Cardiac muscle cell (in vitro differentiated cells and primary cell): ENCODE results near the gene NMT2. TPM values are rescaled to one million over a fixed set of nuclear protein-coding genes. Genes with fewer than 3 reads are reported as not detected.
"Not testable (repeated sequence)": the region's sequence is repeated elsewhere in the genome, so short reads cannot be mapped to it uniquely, and the experiment has no call there.

ENCODE experiments used
- DNase-seq, 2 donors: peaks; one replicate each; pipeline versions ENCODE4 v3.0.0 to v3.0.0-alpha.2; 2010 to 2017; ENCODE audit warnings: low read depth in 1 of 2, low spot score in 1 of 2
- H3K27ac ChIP-seq: fragments of 200-600 bp; sonication (generic); 2 replicates; pipeline ENCODE4 v1.5.1; 2016
- H3K27me3 ChIP-seq: fragments of 200-600 bp; sonication (generic); 2 replicates; pipeline ENCODE4 v1.6.0; 2016; ENCODE audit warnings: control low read depth
- H3K36me3 ChIP-seq: fragments of 200-600 bp; sonication (generic); 2 replicates; pipeline ENCODE4 v1.5.1; 2016; ENCODE audit warnings: control low read depth
- H3K4me1 ChIP-seq: fragments of 200-600 bp; sonication (generic); 2 replicates; pipeline ENCODE4 v1.8.1; 2017; ENCODE audit warnings: low read depth, mild to moderate bottlenecking, mixed run types
- H3K4me3 ChIP-seq: fragments of 200-600 bp; sonication (generic); 2 replicates; pipeline ENCODE4 v1.5.1; 2016; ENCODE audit warnings: mild to moderate bottlenecking
- H3K9me3 ChIP-seq: fragments of 200-600 bp; sonication (generic); 2 replicates; pipeline ENCODE4 v1.5.1; 2017; ENCODE audit warnings: low read depth, mild to moderate bottlenecking, control low read depth
- polyA plus RNA-seq: library from polyadenylated mRNA; unstranded; fragments of >200 nt; fragmentation: Nextera tagmentation; extraction: Ambion mirVana; gene quantifications from 2 replicates; pipeline ENCODE4 v1.2.1, GENCODE V29; 2016
- total RNA-seq: library from RNA; depleted of rRNA; stranded (reverse); fragments of >200 nt; gene quantifications from 2 replicates; pipeline ENCODE4 v1.2.3, GENCODE V29; 2016
- TF ChIP-seq, protein P1 (sequence below): IDR thresholded peaks from 2 replicates; pipeline ENCODE4 v1.5.1; 2012; ENCODE audit warnings: low read depth, mild to moderate bottlenecking, low read length

The NMT2 gene
- total and polyA plus RNA-seq, 2 experiments from 2014 or later: 8.7 to 14.1 TPM

DNA sequence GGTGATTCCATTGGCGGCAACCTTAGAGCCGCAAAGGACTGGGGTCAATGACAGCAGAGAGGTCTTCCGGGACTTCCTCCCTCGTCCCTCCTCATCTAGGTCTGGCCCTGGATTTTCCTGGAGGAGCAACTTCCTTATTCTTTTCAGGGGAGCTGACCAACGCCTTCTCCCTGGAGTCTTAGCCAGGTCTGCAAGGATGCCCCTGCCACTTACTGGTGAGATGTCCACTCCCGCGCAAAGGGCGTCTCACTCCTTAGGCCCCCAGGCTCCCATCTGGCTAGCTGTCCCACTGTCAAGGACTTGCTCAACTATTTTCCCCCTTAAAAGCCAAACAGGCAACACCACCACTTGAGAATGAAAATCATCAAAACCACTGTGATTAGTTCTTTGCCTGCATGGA is 42.0 kb upstream of the NMT2 start:
- H3K4me1 ChIP-seq: peaks cover 3% of the 10 kb centered on the region
- H3K27ac ChIP-seq: no peak overlapping the region
- DNase-seq: no peak
- TF ChIP-seq, protein P1, sequence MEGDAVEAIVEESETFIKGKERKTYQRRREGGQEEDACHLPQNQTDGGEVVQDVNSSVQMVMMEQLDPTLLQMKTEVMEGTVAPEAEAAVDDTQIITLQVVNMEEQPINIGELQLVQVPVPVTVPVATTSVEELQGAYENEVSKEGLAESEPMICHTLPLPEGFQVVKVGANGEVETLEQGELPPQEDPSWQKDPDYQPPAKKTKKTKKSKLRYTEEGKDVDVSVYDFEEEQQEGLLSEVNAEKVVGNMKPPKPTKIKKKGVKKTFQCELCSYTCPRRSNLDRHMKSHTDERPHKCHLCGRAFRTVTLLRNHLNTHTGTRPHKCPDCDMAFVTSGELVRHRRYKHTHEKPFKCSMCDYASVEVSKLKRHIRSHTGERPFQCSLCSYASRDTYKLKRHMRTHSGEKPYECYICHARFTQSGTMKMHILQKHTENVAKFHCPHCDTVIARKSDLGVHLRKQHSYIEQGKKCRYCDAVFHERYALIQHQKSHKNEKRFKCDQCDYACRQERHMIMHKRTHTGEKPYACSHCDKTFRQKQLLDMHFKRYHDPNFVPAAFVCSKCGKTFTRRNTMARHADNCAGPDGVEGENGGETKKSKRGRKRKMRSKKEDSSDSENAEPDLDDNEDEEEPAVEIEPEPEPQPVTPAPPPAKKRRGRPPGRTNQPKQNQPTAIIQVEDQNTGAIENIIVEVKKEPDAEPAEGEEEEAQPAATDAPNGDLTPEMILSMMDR: no peak
- no peaks in the 10 kb centered on the region for H3K9me3 ChIP-seq
- peaks cover 3% of the 10 kb centered on the region for H3K36me3 ChIP-seq
- no peak overlapping the region for H3K4me3 ChIP-seq
- no peaks in the 10 kb centered on the region for H3K27me3 ChIP-seq

DNA sequence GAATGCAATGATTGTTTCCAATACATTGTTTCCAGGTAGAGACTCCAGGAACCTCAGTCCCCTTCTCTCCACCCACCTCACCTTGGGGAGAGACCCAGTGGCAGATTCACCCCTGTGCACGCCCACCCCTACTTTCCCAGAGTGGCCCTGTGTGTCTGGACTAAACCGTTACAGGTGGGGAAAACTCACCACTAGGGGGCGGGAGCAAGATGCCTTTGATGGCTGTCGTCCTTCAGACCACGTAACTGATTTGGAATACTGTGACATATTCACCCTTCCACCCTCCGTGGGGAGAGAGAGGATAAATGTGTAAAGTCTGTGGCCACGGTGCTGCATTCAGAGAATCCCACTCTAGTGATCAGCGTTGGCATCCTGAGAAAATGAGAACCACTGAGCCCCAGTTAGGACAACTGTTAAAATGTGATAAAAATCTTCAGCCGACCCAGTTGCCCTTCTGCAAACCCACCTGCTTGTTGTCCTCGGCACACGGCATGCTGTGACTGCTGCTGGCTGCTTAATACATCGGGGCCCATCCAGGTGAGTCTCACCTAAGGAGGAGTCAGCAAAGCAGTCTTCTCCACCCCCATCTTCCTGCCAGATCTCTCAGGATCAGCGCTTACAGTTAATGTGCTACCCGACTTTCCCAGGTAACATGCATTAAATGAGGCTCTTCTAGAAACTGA is 41.5 kb upstream of the NMT2 start:
- Histone ChIP-seq H3K27ac (no peak overlapping the region), H3K4me1 (peaks cover 3% of the 10 kb centered on the region), H3K4me3 (no peak overlapping the region), H3K36me3 (peaks cover 3% of the 10 kb centered on the region), H3K27me3 (no peaks in the 10 kb centered on the region), H3K9me3 (no peaks in the 10 kb centered on the region)
- TF ChIP-seq, protein P1: peak; percentile 90
- DNase-seq: peak; percentile 81 to 90

DNA sequence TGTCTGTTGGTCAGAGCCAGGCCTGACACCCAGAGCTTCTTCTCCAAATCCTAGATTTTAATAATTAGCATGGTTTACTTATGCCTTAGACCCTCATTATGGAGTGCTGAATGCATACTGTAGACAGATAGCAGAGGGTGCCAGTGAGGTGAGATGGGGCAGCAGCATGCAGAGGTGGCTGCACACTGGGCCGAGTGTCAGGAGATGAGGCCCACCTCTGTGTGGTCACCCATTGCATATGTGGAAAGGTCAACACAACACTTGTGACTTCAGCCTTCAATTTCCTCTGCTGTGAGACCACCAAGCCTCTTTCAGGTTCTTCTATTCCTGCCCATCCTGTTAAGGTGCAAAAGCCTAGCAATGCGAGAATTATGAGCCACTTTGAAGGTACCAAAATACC is 39.7 kb upstream of the NMT2 start:
- Histone ChIP-seq H3K27ac (no peak overlapping the region), H3K36me3 (no peaks in the 10 kb centered on the region), H3K4me3 (no peak overlapping the region), H3K9me3 (no peaks in the 10 kb centered on the region), H3K4me1 (peaks cover 3% of the 10 kb centered on the region), H3K27me3 (no peaks in the 10 kb centered on the region)
- DNase-seq: no peak
- TF ChIP-seq, protein P1: no peak

DNA sequence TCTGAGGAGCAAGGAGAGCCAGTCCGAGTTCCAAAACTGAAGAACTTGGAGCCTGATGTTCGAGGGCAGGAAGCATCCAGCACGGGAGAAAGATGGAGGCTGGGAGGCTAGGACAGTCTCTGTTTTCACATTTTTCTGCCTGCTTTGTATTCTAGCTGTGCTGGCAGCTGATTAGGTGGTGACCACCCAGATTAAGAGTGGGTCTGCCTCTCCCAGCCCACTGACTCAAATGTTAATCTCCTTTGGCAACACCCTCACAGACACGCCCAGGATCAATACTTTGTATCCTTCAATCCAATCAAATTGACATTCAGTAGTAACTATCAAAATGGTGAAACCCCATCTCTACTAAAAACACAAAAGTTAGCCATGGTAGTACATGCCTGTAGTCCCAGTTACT is 38.9 kb upstream of the NMT2 start:
- not testable (repeated sequence) for H3K36me3 ChIP-seq, H3K27me3 ChIP-seq, DNase-seq, H3K4me1 ChIP-seq, H3K4me3 ChIP-seq, H3K27ac ChIP-seq, H3K9me3 ChIP-seq

DNA sequence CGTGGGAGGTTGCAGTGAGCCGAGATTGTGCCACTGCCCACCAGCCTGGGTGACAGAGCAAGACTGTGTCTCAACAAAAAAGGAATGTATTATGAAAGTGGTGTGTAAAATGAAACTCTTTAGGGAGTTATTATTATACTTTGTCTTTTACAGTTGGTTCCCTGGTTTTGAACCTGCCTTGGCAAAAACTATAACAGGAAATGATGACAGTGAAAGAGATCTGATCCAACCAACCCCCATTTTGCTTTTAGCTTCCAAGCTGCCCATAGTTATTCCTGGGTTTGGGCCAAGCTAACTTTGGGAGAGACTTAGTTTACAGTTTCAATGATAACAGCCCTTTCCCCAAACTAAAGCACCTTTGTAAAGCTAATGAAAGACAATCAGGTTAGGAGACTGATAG is 34.1 kb upstream of the NMT2 start:
- no peaks in the 10 kb centered on the region for H3K9me3 ChIP-seq
- no peaks in the 10 kb centered on the region for H3K36me3 ChIP-seq
- DNase-seq: peak in 1 of 2 donors; percentile 30
- H3K4me3 ChIP-seq: no peak overlapping the region
- TF ChIP-seq, protein P1: no peak
- no peaks in the 10 kb centered on the region for H3K27me3 ChIP-seq
- no peaks in the 10 kb centered on the region for H3K4me1 ChIP-seq
- no peak overlapping the region for H3K27ac ChIP-seq

DNA sequence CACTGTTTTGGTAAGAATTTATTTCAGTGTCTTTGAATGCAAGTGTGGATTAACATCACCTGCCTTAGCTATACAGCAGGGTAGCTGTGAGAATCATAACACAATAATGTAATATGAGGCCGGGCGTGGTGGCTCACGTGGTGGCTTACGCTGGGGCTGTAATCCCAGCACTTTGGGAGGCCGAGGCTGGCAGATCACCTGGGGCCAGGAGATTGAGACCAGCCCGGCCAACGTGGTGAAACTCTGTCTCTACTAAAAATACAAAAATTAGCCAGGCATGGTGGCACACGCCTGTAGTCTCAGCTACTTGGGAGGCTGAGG is 33.8 kb upstream of the NMT2 start:
- not testable (repeated sequence) for H3K27me3 ChIP-seq, H3K36me3 ChIP-seq, H3K4me3 ChIP-seq, H3K4me1 ChIP-seq, DNase-seq, H3K9me3 ChIP-seq, H3K27ac ChIP-seq
